ENCODE results near the gene MRPL51. TPM values are rescaled to one million over a fixed set of nuclear protein-coding genes. Genes with fewer than 3 reads are reported as not detected.

The MRPL51 gene
- total and polyA plus RNA-seq, 9 of the 15 experiments (the other 6 are each of a cell fraction or from before 2014, with no cell fraction given) = 127 to 727 (median 208) TPM

- intact Hi-C loops (cut with micrococcal nuclease) = no loop called here
- ATAC-seq = no peak
- in situ Hi-C loops (cut with MboI) = no loop called here
These were observed 15.0 kb upstream of the MRPL51 start for GRCh38 chr12:6508087-6508486.

More at GRCh38 chr12:6508087-6508486, 15.0 kb upstream of the MRPL51 start:
- H3K9me1 ChIP-seq (ENCODE audit: control insufficient read depth, insufficient read depth, low read length) = no peaks in the 10 kb centered on the region
- H3K4me2 ChIP-seq (ENCODE audit: insufficient read depth, low read length) = no peak overlapping the region
- no peak overlapping the region for H3K27ac ChIP-seq (ENCODE audit: extremely low read depth, low read depth, low read length)
- ChIA-PET POLR2A (no interaction called here), CTCF (ENCODE audit: low intra/inter-chr PET ratio) (no interaction called here)
- no peaks in the 10 kb centered on the region for H4K20me1 ChIP-seq (replicated peaks; ENCODE audit: control insufficient read depth, insufficient read depth, low read length)
- H3K27me3 ChIP-seq (ENCODE audit: control insufficient read depth in 2 of 2, insufficient read depth in 2 of 2, low read length in 2 of 2) = no peaks in the 10 kb centered on the region
- 86% methylated on average over 6 of the region's 7 CpGs for WGBS (ENCODE audit: insufficient coverage, low coverage, missing lambda C conversion rate)
- no peaks in the 10 kb centered on the region; a peak in 1 of 5 replicates for H3K4me1 ChIP-seq (replicated peaks in 1 of 2; ENCODE audit: control insufficient read depth in 2 of 2, insufficient read depth in 2 of 2, low read length in 2 of 2)
- H3K9ac ChIP-seq (ENCODE audit: insufficient read depth in 1 of 2, low read depth in 2 of 2, low read length in 2 of 2) = no peak overlapping the region
- no peak for FAIRE-seq
- H2AFZ ChIP-seq (ENCODE audit: low read depth, low read length) = no peak overlapping the region
- peaks cover 6% of the 10 kb centered on the region; the same call in 2 of the 3 replicates for H3K79me2 ChIP-seq (ENCODE audit: control insufficient read depth, insufficient read depth, low read length)
- no peak overlapping the region for H3K4me3 ChIP-seq
- H3K9me3 ChIP-seq (replicated peaks; ENCODE audit: control insufficient read depth, insufficient read depth, low read depth, low read length) = no peaks in the 10 kb centered on the region
- no TSS peak for BruUV-seq (replicated peaks)
- H3K36me3 ChIP-seq (ENCODE audit: control insufficient read depth, insufficient read depth, low read length) = peaks cover 52% of the 10 kb centered on the region
- TF ChIP-seq ZNF398 (CRISPR knock-in tag; IDR thresholded peaks at IDR 0.05) (no peak), POLR2A (conservative IDR thresholded peaks at IDR 0.05) (no peak), ADNP (tag; IDR thresholded peaks at IDR 0.05) (no peak), EWSR1 (IDR thresholded peaks at IDR 0.05; ENCODE audit: borderline replicate concordance, low read depth, partially characterized antibody) (no peak), ZNF507 (tag; conservative IDR thresholded peaks at IDR 0.05) (no peak), U2AF2 (optimal IDR thresholded peaks at IDR 0.05; ENCODE audit: low read depth, low read length) (no peak)
- no peak for DNase-seq (ENCODE audit: extremely low read depth in 1 of 4, low spot score in 3 of 4)
